Measurements from ENCODE around the gene VSTM4. TPM values are rescaled to one million over a fixed set of nuclear protein-coding genes. Genes with fewer than 3 reads are reported as not detected.

Gene VSTM4
- polyA plus RNA-seq, 1 of the 3 experiments (the other 2 are of a cell fraction), result 0.39 TPM

- H3K9ac ChIP-seq, result no peak overlapping the region
- no peak overlapping the region for H3K4me3 ChIP-seq (ENCODE audit: low read depth in 2 of 2, low read length in 1 of 2)
- H3K36me3 ChIP-seq (replicated peaks in 1 of 2; ENCODE audit: control insufficient read depth in 1 of 2, insufficient read depth in 2 of 2, low read length in 1 of 2), result no peaks in the 10 kb centered on the region
- ChIA-PET CTCF (no interaction called here), POLR2A (no interaction called here)
- H3K4me2 ChIP-seq, result no peak overlapping the region
- no peaks in the 10 kb centered on the region for H3F3A ChIP-seq (replicated peaks; ENCODE audit: insufficient read depth)
- H3K27ac ChIP-seq (ENCODE audit: low read depth in 2 of 2, low read length in 1 of 2), result no peak overlapping the region
- H3K9me3 ChIP-seq, result no peaks in the 10 kb centered on the region
- no peaks in the 10 kb centered on the region for H3K79me2 ChIP-seq (ENCODE audit: insufficient read depth)
- no peak for TF ChIP-seq ELF1 (IDR thresholded peaks at IDR 0.05)
- TF ChIP-seq FOXM1 (IDR thresholded peaks at IDR 0.05; ENCODE audit: low read depth), result no peak
- TF ChIP-seq TCF12 (IDR thresholded peaks at IDR 0.05), result no peak
- no peak for TF ChIP-seq TAF1 (IDR thresholded peaks at IDR 0.05; ENCODE audit: borderline replicate concordance, low read depth, low read length)
- no peak for TF ChIP-seq FOSL2 (IDR thresholded peaks at IDR 0.05; ENCODE audit: borderline replicate concordance, low read depth)
- TF ChIP-seq CTCF (IDR thresholded peaks at IDR 0.05), result no peak
- TF ChIP-seq USF2 (IDR thresholded peaks at IDR 0.05; ENCODE audit: borderline replicate concordance, low read depth, low read length), result no peak
- no peak for TF ChIP-seq POLR2AphosphoS5 (IDR thresholded peaks at IDR 0.05; ENCODE audit: low read depth, low read length)
- no peak for TF ChIP-seq FOXJ3 (CRISPR knock-in tag; IDR thresholded peaks at IDR 0.05)
- TF ChIP-seq RXRA (IDR thresholded peaks at IDR 0.05; ENCODE audit: borderline replicate concordance, low read depth), result no peak
- TF ChIP-seq NRF1 (IDR thresholded peaks at IDR 0.05; ENCODE audit: low read depth, low read length), result no peak
- TF ChIP-seq GABPA (IDR thresholded peaks at IDR 0.05; ENCODE audit: low read depth), result no peak
- TF ChIP-seq GATA2 (CRISPR knock-in tag; IDR thresholded peaks at IDR 0.05), result no peak
- TF ChIP-seq MXI1 (IDR thresholded peaks at IDR 0.05; ENCODE audit: low read depth, low read length), result no peak
- no peak for TF ChIP-seq EZH2phosphoT487 (IDR thresholded peaks at IDR 0.05; ENCODE audit: borderline replicate concordance, low read depth)
- no peak for TF ChIP-seq EP300 (IDR thresholded peaks at IDR 0.05; ENCODE audit: borderline replicate concordance in 1 of 2, low read depth in 1 of 2, low read length in 1 of 2)
- TF ChIP-seq RAD21 (IDR thresholded peaks at IDR 0.05; ENCODE audit: low read length), result no peak
- TF ChIP-seq PBX3 (IDR thresholded peaks at IDR 0.05), result no peak
- no peak for TF ChIP-seq TEAD4 (IDR thresholded peaks at IDR 0.05; ENCODE audit: borderline replicate concordance, insufficient read depth)
- no peak for TF ChIP-seq NFIC (IDR thresholded peaks at IDR 0.05; ENCODE audit: borderline replicate concordance)
- peaks cover 0 to 6% of the 10 kb centered on the region in 2 experiments; a peak in 1 of 4 replicates for H3K4me1 ChIP-seq (ENCODE audit: control insufficient read depth in 1 of 2, insufficient read depth in 2 of 2, low read depth in 1 of 2, low read length in 1 of 2)
- H3K9me2 ChIP-seq, result no peaks in the 10 kb centered on the region
- 59% methylated on average over 1 of the region's 1 CpG for WGBS (ENCODE audit: low lambda C conversion rate)
- no peaks in the 10 kb centered on the region for H3K27me3 ChIP-seq (ENCODE audit: insufficient read depth)
- no peaks in the 10 kb centered on the region for H4K20me1 ChIP-seq (ENCODE audit: insufficient read depth)
- no peak for DNase-seq
- H2AFZ ChIP-seq (ENCODE audit: low read depth), result no peak overlapping the region
Observed at GRCh38 chr10:49033939-49034338, 81.4 kb downstream of the VSTM4 start.
